ENCODE measurements around the gene ADAMTSL5. TPM values are rescaled to one million over a fixed set of nuclear protein-coding genes. Genes with fewer than 3 reads are reported as not detected.

The ADAMTSL5 gene
- total RNA-seq, 1 experiment from 2014 or later = 0.86 TPM

- no TSS peak for BruUV-seq (replicated peaks)
- no peak for TF ChIP-seq CTCF (conservative IDR thresholded peaks at IDR 0.05; ENCODE audit: low read depth, low read length)
- TF ChIP-seq EZH2 (IDR thresholded peaks at IDR 0.05; ENCODE audit: borderline replicate concordance, low read depth, low read length, poor library complexity, severe bottlenecking) = no peak
- POLR2A ChIA-PET (ENCODE audit: low non-redundant PET) = no interaction called here
- H3K4me3 ChIP-seq (ENCODE audit: low read depth, low read length, poor library complexity, severe bottlenecking) = no peak overlapping the region
- peaks cover 29% of the 10 kb centered on the region for H3K4me1 ChIP-seq (ENCODE audit: insufficient read depth, low read length, poor library complexity, severe bottlenecking)
- intact Hi-C loops (cut with micrococcal nuclease; ENCODE audit: unreplicated experiment) = no loop called here
- DNase-seq (ENCODE audit: low spot score) = no peak
- no peak overlapping the region for H3K27ac ChIP-seq (ENCODE audit: low read depth, low read length, poor library complexity, severe bottlenecking)
- peaks cover 5% of the 10 kb centered on the region for H3K27me3 ChIP-seq (replicated peaks; ENCODE audit: insufficient read depth, low read depth, low read length, poor library complexity)
- no peaks in the 10 kb centered on the region for H3K9me3 ChIP-seq (ENCODE audit: low read depth, low read length, poor library complexity, severe bottlenecking)
- CTCF ChIA-PET = interaction anchor here (0.6 kb wide), 1 partner anchor 9 kb away, joined by 3 read pairs; no protein-coding TSS in a partner anchor
- H3K36me3 ChIP-seq (ENCODE audit: insufficient read depth, low read length, poor library complexity, severe bottlenecking) = no peaks in the 10 kb centered on the region
Observed at GRCh38 chr19:1457031-1457739, 55.6 kb downstream of the ADAMTSL5 start.

- intact Hi-C loops (cut with micrococcal nuclease; ENCODE audit: unreplicated experiment) = no loop called here
- Histone ChIP-seq H3K27ac (ENCODE audit: low read depth, low read length, poor library complexity, severe bottlenecking) (no peak overlapping the region), H3K36me3 (ENCODE audit: insufficient read depth, low read length, poor library complexity, severe bottlenecking) (no peaks in the 10 kb centered on the region), H3K27me3 (replicated peaks; ENCODE audit: insufficient read depth, low read depth, low read length, poor library complexity) (peaks cover 13% of the 10 kb centered on the region), H3K4me3 (ENCODE audit: low read depth, low read length, poor library complexity, severe bottlenecking) (no peak overlapping the region), H3K4me1 (ENCODE audit: insufficient read depth, low read length, poor library complexity, severe bottlenecking) (peaks cover 29% of the 10 kb centered on the region), H3K9me3 (ENCODE audit: low read depth, low read length, poor library complexity, severe bottlenecking) (no peaks in the 10 kb centered on the region)
- TF ChIP-seq EZH2 (IDR thresholded peaks at IDR 0.05; ENCODE audit: borderline replicate concordance, low read depth, low read length, poor library complexity, severe bottlenecking) (no peak), CTCF (conservative IDR thresholded peaks at IDR 0.05; ENCODE audit: low read depth, low read length) (no peak)
- ChIA-PET CTCF (no interaction called here), POLR2A (ENCODE audit: low non-redundant PET) (no interaction called here)
- BruUV-seq (replicated peaks) = no TSS peak
- DNase-seq (ENCODE audit: low spot score) = no peak
Observed at GRCh38 chr19:1456121-1456900, 56.5 kb downstream of the ADAMTSL5 start.

GRCh38 chr19:1455336-1456120 lies 57.3 kb downstream of the ADAMTSL5 start:
- Histone ChIP-seq H3K4me1 (ENCODE audit: insufficient read depth, low read length, poor library complexity, severe bottlenecking) (peaks cover 29% of the 10 kb centered on the region), H3K36me3 (ENCODE audit: insufficient read depth, low read length, poor library complexity, severe bottlenecking) (no peaks in the 10 kb centered on the region), H3K4me3 (ENCODE audit: low read depth, low read length, poor library complexity, severe bottlenecking) (no peak overlapping the region), H3K27ac (ENCODE audit: low read depth, low read length, poor library complexity, severe bottlenecking) (no peak overlapping the region), H3K9me3 (ENCODE audit: low read depth, low read length, poor library complexity, severe bottlenecking) (no peaks in the 10 kb centered on the region), H3K27me3 (replicated peaks; ENCODE audit: insufficient read depth, low read depth, low read length, poor library complexity) (peaks cover 21% of the 10 kb centered on the region)
- DNase-seq (ENCODE audit: low spot score) = peak; percentile 77
- POLR2A ChIA-PET (ENCODE audit: low non-redundant PET) = interaction anchor here (0.5 to 0.6 kb wide), 2 partner anchors 17 to 673 kb away, joined by 6 to 10 read pairs; no protein-coding TSS in a partner anchor
- TF ChIP-seq EZH2 (IDR thresholded peaks at IDR 0.05; ENCODE audit: borderline replicate concordance, low read depth, low read length, poor library complexity, severe bottlenecking) = no peak
- no peak for TF ChIP-seq CTCF (conservative IDR thresholded peaks at IDR 0.05; ENCODE audit: low read depth, low read length)
- CTCF ChIA-PET = interaction anchor here (0.5 to 0.6 kb wide), 2 partner anchors 11 to 90 kb away, joined by 4 to 6 read pairs; no protein-coding TSS in a partner anchor
- no TSS peak for BruUV-seq (replicated peaks)
- intact Hi-C loops (cut with micrococcal nuclease; ENCODE audit: unreplicated experiment) = no loop called here

Data from A673 (cell line).